Skeletal muscle cell (primary cell): ENCODE data around the gene RRP1B.
"Not testable (repeated sequence)": the region's sequence is repeated elsewhere in the genome, so short reads cannot be mapped to it uniquely, and the experiment has no call there.

Experiments
- DNase-seq: peaks from one replicate; pipeline ENCODE4 v3.0.0-alpha.2; 2010; ENCODE audit warnings: low read depth
- H3K4me3 ChIP-seq: 2 replicates; pipeline ENCODE4 v1.5.1; 2011; ENCODE audit warnings: low read depth, mild to moderate bottlenecking, control low read depth, low read length, moderate library complexity

The RRP1B gene

DNA sequence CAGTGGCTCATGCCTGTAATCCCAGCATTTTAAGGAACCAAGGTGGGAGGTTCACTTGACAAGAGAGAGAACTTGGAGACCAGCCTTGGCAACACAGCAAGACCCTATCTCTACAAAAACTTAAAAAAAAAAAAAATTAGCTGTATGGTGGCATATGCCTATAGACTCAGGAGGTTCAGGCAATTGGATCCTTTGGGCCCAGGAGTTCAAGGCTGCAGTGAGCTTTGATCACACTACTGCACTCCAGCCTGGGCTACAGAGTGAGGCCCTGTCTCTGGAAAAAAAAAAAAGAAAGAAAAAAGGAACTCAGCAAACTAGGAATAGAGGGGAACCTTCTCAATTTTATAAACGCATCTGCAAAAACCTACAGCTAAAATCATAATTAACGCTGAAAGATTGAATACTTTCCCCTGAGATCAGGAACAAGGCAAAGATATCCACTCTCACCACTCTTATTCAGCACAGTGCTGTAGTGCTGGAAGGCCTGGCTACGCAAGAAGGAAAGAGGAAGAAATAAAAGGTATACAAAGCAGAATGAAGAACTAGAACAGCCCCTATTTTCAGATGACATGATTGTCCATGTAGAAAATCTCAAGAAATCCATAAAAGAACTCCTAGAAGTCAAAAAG is 21.7 kb upstream of the RRP1B start:
- H3K4me3 ChIP-seq, result no peak overlapping the region
- DNase-seq, result no peak

DNA sequence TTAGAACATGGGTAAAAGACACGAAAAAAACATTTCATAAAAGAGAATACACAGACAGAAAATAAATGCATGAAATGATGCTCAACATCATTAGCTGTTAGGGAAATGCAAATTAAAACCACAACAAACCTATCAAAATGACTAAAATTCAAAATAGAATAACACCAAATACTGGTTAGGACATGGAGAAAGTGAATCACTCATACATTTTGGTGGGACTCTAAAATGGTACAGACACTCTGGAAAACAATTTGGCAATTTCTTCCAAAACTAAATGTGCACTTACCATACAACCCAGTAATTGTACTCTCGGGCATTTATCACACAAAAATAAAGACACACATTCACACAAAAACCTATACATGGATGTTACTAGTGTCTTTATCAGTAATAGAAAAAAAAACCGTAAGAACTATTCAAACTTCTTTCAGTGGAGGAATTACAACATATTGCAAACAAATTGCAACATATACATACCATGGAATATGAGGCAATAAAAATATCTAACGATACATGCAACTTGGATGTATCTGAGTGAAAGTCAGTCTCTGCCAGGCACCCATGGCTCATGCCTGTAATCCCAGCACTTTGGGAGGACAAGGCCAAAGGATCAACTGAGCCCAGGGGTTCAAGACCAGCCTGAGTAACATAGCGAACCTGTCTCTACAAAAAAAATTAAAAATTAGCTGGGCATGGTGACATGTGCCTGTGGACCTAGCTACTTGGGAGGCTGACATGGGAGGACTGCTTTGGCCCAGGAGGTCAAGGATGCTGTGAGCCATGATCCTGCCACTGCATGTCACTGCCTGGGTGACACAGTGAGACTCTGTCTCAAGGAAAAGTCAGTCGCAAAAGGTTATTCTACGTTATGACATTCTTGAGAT is 19.6 kb upstream of the RRP1B start:
- H3K4me3 ChIP-seq, result no peak overlapping the region
- peak; percentile 67 for DNase-seq

DNA sequence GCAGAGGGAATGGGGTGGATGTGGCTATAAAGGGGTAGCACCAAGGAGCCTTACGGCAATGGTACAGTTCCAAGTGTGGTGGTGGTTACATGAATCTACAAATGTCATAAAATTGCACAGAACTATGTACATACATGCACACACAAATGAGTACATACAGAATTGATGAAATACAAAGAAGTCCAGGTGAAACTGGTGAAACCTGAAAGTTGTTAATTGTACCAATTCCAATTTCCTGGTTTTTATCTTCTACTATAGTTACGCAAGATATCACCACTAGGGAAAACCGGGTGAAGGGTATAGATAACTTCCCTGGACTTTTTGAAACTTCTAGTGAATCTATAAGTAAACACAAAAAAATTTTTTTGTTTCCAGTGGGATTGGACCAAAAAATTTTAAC is 19.0 kb upstream of the RRP1B start:
- DNase-seq, result no peak
- no peak overlapping the region for H3K4me3 ChIP-seq

DNA sequence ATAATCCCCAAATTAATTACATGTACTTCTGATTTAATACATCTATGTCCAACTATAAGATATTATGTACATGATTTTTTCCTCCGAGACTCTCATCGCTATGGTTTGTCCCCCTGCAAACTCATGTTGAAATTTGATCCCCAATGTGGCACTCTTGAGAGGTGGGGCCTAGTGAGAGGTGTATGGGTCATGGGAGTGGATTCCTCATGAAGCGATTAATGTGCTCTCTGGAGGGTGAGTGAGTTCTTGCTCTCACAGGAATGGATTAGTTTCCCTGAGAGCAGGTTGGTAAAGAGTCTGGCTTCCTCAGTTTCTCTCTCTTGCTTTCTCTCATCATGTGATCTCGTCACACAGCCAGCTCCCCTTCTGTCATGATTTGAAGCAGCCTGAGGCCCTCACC is 16.2 kb upstream of the RRP1B start:
- no peak for DNase-seq
- H3K4me3 ChIP-seq, result no peak overlapping the region

DNA sequence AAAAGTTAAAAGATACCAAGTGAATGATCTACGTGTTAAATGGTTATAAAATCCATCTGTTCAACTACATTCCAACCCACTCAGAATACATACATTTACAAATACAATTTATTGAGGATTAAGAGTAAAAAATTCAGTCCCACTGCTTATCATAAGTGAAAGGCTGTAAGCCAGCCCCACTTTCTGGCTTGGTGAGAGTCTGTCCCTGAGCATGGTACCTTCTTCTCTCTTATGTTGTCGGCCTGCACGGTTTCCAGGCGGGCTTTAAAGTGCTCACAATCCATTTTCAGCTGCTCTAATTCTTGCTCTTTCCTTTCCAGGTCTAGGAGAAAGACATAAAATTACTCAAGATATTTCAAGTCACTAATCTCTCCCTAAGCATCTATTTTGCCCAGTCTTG is 15.3 kb upstream of the RRP1B start:
- no peak for DNase-seq
- H3K4me3 ChIP-seq, result no peak overlapping the region

DNA sequence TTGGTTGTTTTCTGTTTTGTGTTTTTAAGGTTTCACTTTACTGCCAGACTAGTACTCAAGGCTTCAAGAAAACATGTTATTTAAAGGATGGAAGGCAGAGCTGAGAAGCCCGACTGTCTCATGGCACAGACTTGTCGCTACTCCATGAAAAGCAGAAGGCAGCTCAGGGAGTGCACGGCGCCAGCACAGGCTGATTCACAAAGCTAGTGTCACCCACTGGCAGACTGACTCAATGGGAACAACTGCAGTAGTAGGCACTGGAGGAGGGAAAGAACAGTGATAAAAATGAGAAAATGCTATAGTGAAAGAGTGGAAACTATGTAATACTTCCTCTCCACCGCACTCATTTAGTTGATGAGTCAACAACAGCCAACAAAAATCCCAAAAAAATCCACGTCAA is 14.8 kb upstream of the RRP1B start:
- peak; percentile 51 for DNase-seq

DNA sequence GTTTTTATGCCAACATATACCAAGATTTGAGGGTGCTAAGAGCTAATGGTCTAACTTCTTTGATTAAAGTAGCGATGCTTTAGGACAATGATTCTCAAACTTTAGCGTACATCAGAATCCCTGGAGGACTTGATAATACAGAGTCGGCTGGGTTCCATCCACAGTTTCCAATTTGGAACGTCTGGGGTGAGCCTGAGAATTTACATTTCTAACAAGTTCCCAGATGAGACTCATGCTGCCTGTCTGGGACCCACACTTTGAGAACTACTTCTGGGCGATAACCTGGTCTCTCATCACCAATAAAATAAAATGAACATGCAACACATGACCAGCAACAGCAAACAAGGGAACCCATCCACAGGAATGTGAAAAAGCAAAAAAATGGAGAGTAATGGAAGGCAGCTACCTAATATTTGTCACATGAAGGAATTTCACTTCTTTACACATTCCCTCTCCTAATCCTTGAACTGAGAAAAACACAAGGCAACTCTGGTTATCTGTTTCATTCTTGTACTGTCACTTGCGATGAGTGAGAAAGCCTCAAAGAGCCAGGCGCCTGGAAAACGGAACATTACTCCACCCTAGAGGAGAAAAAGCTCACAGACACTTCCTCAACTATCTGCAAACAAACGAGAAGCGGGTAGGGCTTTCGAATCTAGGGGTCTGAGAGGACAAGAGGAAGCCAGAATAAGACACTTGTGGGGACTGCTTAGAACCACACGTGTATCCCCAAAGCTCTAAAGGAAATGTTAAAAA is 14.0 kb upstream of the RRP1B start:
- DNase-seq, result peak; percentile 51
- no peak overlapping the region for H3K4me3 ChIP-seq

More for the DNA sequence above, 14.8 kb upstream of the RRP1B start:
- H3K4me3 ChIP-seq, result no peak overlapping the region

DNA sequence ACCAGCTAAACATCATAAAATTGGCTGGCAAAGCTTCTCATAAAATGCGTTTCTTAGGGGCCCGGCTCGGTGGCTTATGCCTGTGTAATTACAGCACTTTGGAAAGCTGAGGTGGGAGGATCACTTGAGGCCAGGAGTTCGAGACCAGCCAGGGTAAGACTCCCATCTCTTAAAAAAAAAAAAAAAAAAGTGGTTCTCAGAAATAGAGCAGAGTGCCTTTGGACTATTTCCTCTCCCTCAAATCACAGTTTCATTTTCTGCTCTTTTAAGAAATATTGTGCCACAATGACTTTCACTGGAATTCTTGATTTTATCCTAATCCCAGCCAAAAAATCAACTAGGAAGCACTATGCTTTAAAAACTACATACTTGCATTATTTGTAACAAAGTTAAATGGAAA is 13.4 kb upstream of the RRP1B start:
- H3K4me3 ChIP-seq, result no peak overlapping the region
- no peak for DNase-seq

DNA sequence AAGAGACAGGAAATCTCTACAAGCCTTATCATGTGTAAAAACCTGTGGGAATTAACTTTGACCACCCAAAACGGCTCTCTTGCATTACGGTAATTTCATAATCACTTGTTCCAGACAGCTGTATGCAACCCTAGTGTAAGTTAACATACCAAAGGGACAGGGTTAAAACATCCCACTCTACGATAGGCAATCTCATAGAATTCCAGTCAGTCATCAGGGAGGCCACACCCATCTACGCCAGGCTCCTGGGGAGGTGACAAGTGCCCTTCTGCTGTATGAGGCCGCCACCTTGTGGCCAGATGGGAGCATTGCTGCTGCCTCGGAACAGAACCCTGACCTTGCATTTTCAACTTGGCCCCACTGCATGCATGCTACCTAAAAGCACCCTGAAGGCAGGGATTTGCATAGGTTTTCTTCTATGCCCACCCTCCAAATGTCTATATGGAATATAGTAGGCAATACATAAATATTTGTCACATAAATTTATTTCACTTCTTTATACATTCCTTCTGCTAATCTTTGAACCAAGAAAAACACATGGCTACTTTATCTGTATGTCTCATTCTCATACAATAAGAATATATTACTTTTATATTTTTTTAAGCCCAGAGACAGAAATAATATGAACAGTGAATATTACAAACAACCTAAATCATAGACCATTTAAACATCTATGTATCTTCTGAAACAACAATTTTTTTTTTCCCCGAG is 12.7 kb upstream of the RRP1B start:
- DNase-seq, result peak; percentile 88
- no peak overlapping the region for H3K4me3 ChIP-seq

DNA sequence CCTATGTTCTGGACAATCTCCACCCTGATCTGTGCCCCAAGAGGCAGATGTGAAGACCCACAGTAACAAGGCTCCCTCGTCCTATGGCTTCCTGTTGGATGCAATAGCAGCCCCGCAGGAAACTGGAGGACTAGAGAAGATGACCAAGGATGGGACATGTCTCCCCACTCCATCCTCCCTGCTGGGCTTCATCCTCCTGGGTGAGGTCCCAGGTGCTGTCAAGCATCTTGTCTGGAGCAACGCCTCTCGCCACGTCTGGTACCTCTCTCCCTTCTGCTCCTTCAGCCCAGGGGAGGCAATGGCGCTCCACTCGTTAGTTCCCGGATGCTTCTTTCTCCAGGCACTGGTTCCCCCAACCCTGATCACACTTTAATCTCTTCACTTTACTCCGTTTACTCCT is 11.2 kb upstream of the RRP1B start:
- no peak for DNase-seq
- H3K4me3 ChIP-seq, result no peak overlapping the region

DNA sequence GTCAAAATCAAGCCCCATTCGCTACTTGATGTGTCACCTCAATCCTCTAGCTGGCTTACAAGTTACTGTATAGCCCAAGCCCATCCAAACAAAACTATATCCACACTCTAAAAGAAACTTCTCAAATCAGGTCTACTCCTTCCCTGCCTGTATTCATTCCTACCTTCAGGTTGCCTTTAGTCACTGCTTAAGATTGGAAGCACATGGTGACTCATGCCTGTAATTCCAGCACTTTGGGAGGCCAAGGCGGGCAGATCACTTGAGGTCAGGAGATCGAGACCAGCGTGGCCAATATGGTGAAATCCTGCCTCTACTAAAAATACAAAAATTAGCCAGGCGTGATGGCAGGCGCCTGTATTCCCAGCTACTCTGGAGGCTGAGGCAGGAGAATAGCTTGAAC is 7.4 kb upstream of the RRP1B start:
- not testable (repeated sequence) for H3K4me3 ChIP-seq, DNase-seq

DNA sequence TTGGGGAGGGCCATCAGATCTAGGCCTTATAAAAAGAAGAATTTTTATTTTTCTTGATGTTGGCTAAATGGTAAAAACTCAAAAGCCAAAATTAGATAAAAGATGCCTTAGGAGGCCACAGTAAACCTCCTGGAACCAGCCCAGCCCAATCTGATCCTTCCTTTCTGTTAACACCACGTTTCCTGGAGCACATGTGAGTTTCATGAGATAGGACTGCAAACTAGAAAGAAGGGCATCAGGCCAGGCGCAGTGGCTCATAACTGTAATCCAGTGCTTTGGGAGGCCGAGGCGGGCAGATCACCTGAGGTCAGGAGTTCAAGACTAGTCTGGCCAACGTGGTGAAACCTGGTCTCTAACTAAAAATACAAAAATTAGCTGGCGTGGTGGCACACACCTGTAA is 6.7 kb upstream of the RRP1B start:
- H3K4me3 ChIP-seq, result no peak overlapping the region
- no peak for DNase-seq

DNA sequence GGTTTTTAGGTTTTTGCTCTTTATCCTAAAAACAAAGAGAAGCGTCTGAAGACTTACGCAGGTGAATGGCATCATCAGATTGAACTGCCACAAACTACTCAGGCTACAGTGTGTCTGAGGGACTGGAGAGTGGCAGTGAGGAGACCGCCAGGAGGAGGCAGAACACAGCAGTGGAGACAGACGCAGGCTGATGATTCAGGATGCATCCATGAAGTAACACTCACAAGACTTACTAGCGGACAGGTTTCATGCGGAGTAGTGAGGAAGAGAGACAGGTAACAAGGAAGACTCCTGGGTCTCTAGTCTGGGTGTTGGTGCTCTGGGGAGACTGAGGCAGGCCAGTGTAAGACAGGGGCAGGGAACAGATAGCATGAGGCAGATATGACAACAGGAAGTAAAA is 5.7 kb upstream of the RRP1B start:
- no peak for DNase-seq
- no peak overlapping the region for H3K4me3 ChIP-seq

DNA sequence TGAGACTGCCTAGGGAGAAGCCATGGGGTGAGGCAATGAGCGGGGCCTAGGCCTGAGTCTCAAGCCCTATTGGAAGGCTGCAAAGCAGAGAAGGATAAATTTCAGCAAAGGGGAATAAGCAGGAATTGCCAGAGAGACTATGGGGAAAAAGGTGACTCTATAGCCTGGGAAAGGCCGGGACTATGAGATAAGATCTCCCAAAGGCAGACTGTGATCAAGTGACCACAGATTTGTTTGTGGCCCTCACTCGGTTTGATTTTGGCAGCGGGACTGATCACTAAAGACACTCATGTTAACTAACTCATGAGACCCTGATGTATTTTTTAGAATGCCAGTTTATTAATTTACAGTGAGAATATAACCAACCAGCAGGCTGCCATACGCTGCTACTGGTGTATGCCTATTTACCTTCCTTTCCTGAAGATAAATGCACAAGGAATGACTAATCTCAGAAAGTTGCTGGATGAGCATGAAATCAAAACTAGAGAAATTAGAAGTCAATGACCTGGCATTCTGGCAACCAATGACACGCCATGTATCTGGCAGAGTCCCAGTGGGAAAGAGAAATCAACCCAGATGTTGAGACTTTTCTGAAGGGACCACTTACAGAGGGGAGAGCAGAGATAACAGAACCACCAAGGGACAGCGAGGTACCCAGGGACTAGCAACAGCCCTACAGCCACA is 4.4 kb upstream of the RRP1B start:
- no peak overlapping the region for H3K4me3 ChIP-seq
- DNase-seq, result peak; percentile 25

DNA sequence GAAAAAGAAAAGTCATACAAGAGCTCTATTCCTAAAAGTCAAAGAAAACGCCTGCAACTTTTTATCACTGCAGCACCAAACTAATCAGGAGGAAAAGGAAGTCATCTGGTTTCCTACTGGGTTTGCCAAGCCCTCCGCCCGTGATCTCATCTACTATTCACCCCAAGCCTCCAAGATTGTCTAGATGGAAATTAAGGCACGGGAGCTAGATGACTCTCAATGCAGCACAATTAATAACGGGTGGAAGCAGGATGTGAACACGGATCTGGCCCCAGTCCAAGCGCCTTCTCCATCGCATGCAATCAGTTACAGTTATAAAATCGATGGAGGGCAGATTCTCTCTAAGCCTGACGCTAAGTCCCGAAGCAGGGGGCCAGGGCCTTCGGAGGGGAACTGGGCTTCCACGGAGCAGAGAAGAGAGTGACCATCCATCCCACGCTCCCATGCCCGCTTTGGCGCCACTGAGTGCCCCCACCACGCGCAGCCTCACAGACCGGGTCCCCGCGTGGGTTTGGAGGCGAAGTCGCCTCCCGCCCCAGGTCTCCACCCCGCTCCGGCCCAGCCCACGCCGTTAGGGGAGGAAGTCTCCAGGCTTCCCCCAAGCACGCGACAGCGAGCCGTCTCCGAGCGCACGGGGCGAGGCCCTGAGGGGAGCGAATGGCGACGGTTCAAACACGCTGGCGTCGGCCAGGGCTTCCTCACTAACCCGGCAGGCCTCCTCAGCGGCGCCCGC is 1.8 kb upstream of the RRP1B start:
- no peak overlapping the region for H3K4me3 ChIP-seq
- no peak for DNase-seq

DNA sequence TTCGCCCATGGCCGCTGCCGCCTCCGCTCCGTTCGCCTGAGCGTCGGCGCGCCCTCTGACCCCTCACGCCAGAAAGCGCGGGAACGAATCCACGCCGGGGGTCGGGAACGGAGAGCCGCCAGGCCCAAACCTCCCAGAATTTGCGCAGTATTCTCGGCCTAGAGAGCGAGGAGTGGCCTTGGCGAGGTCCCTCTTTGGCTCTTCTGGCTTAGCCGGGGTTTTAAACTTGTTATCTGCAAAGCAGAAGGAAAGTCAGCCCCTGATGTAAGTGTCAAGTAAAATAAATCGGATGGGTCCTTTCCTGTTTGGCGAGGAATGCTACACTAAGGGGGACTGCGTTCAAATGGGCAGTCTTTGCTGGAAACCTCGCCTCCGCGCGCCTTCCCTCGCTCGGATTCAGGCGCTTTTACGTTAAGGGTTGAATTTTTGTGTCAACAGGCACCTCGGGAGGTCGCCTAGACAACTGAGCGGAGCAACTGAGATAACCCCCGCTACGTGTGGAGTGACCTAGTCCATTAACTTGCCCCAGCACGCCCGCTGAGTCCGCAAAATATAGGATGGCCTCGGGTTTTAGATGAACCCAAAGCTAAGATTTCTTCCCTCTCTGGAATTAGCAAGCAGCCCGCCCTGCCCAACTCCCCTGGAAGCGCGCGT is 1.1 kb upstream of the RRP1B start:
- H3K4me3 ChIP-seq, result no peak overlapping the region
- no peak for DNase-seq

DNA sequence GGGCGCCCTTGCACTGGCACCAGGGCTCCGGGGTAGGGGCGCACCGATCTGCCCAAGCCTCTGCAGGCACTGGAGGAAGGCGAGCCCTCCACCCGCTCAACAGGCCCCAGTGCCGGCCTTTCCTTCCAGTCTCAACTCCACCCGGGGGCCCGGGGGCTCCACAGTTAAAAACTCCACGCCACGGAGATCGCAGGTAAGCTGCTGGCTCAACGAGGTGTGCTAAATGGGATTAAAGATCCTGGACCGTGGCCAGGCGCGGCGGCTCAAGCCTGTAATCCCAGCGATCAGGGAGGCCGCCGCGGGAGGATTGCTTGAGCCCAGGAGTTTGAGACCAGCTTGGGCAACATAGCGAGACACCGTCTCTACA is 608 bp upstream of the RRP1B start:
- DNase-seq, result no peak
- H3K4me3 ChIP-seq, result no peak overlapping the region

DNA sequence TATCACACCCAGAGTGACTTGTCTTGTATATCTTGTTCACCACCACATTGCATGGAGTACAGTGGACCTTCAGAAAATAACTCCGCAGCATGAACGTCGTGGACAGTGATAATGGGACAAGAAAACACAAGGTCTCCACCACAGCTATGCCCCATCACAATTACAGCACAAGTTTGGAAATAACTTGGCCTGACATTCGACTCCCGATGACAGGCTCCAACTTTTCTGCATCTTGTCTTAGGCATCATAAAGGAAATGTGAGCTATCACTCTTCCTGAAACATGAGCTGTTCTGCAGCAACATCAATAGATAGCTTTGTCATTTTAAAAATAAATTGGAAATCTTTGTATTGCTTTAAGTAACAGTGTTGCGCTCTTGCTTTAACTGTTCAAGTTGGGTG is 2.9 kb downstream of the RRP1B start:
- H3K4me3 ChIP-seq, result no peak overlapping the region
- no peak for DNase-seq
